Ureter (tissue), 1 donor: ENCODE measurements around the gene UBE2N. TPM values are rescaled to one million over a fixed set of nuclear protein-coding genes. Genes with fewer than 3 reads are reported as not detected.
"Not testable (repeated sequence)": the region's sequence is repeated elsewhere in the genome, so short reads cannot be mapped to it uniquely, and the experiment has no call there.

Source experiments
- DNase-seq: peaks from one replicate; pipeline ENCODE4 v3.0.0-alpha.2; 2020; ENCODE audit warnings: low spot score
- total RNA-seq: library from RNA; stranded (reverse); gene quantifications from one replicate; pipeline ENCODE4 v1.2.4, GENCODE V29; 2023
- donor health status: DM: yes; HTN: yes; CAD: no.

UBE2N gene
- total RNA-seq, 1 donor from 2014 or later = 133 TPM

DNA sequence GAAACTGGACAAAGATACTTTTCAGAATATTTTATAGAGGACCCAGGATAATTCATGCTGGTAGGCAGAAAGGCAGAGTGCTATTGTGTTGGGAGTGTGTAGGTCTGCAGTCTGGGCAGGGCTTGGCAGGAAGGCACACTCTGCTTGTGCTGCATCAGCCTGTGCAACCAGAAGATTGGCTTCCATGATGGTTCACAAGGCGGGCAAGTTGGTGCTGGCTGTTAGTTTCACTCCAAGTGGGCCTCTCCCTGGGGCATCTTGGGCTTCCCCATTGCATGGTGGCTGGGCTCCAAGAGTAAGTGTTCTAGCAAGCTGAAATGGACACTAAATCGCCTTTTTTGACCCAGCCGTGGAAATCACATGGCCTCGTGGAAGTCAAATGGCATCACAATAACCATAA is 1.8 kb upstream of the UBE2N start:
- no peak for DNase-seq

DNA sequence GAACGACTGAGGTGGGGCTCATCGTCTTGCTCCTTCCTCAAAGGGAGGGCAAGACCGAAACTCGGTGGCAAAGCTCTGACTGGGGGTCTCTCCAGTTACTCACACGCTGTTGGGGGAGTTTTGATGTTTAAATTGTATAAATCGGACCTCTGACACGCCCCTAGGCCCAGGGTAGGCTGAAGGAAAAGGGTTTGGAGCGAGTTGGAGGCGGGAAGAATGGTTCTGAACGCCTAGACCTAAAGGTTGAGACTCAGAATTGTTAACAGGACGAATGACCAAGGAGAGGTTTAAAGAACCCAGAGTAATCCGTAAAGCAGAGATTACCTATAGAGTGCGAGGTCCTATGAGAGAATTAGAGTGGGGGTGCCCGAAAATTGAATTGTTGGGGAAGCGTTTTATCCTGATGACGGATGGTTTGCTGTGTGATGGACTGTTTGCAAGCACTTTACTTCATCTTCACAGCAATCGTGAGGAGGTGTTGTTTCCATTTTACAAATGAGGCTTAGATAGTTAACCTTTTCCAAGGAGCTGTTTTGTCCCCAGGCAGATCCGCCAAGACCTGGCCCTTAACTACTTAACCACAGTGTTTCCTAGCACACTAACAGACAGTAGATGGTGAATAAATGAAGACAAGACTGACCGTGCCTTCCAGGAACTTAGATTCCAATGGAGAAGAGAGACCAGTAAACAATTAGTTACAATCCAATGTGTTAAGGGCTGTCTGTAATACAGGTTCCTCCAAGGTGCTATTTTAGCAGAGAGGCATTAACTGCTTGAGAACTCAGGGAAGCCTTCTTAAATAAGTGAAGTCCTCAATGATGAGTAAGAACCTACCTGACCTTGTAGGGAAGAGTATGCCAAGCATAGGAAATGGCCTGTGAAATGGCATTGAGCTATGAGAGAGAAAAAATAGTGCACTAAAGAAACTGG is 929 bp upstream of the UBE2N start:
- DNase-seq = no peak

DNA sequence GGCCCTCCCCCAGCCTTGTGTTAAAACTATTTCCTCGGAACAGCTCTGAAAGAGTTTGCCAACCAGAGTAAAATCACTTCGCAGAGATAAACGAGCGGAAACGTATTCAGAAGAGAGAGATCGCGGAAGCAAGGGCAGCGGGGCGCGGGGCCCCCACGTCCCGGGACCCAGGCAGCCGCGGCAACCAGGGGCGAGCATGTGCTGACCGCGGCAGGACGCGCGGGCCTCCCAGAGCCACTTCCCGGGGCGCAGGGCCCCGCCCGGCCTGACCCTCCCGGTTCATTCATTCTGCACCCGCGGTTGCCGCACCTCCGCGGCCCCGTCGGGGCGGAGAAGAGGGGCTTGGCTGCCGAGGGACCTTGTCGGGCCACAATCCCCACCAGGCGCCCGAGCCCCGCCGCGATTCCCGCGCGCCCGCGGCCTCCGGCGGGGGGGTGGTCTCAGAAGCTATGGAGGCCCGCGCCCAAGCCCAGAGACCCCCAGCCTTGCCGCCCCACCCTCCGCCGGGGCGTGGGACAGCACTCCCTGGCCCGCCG is 598 bp downstream of the UBE2N start:
- DNase-seq = no peak

DNA sequence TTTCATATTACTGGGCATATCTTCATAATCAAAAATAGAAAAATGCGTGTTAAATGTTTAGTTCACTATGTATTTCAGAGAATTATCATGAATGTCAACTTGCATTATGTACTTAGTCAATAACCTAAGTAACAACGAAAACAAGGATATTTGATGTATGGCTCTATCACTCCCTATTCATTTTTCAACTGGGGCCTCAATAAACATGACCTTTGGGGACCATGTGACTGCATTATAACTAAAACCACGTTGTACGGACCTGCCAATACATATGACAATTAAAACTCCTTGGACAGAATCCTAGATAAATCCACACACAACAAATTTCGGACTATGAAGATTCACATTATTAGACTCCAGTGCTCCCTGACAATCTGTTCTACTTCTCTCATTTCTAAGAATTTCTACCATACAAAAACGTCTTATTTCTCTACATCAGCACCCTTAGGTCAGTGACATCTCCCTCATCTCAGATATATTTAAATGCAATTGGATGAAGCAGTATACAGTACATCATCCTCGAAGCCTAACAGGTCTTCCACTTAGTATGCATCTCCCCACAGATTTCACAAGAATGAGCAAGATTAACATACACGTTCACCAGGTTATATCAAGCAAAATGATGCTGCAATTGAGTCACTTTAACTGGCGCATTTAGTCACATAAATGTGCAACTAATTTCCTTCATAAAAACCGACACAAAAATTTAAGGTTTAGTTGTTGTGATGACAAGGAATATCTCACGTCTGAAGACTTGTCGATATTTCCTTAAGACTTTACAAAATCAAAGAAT is 1.5 kb downstream of the UBE2N start:
- no peak for DNase-seq

DNA sequence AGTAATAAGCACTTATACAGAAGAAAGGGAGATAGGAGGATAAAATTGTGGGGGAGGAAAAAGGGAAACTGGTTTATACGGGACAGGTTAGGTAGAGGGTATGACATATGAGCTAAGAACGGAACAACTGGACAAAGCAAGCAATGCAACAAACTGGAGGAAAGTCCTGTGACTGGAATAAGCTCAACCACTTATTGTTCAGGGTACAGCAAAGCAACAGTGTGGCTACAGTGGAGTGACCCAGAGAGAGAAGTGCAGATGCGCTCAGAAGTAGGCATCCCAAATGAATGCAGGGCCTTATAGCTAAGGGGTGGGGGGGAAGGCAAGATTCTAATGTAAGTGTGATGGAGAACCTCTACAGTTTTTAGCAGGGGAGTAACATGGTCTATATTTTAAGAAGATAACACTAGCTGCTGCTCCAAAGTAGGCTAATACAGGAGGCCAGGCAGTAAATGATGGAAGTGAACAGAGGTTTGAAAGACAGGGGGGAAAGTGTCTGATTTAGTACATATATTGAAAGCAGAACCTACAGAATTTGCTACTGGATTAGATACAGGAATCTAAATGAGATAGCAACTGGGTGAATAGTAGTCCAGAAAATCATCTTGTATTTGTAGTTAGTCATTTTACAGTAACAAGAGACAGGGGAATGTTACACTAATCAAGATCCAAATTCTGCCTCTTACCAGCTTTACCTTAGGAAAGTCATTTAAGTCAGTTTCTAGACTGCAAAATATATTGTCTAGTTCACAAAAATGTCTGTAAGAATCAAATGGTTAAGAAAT is 3.3 kb downstream of the UBE2N start:
- no peak for DNase-seq

DNA sequence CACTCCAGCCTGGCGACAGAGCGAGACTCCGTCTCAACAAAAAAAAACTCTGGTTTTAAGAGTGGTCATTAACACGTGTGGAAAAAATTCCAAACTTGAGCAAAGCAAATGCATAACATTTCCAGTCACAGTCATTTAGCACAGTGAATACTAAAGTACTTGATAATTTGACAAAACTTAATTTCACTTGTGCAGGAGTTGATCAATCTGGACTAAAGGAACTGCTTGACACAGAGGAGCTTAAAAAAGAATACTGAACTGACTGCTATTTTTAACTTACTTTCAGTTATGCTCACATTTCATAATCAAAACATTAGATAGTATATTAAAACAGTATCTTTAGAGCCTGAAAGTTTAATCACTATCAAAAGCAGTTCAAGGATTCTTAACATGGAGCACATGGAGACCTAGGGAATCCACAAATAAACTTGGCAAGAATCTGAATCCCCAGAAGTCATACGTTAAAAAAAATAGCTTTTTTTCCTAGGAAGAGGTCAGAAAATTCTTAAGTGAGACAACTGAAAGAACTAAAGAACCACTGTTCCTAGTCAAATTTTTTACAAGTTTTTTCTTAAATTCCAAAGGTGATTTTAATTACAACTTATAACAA is 7.4 kb downstream of the UBE2N start:
- no peak for DNase-seq

DNA sequence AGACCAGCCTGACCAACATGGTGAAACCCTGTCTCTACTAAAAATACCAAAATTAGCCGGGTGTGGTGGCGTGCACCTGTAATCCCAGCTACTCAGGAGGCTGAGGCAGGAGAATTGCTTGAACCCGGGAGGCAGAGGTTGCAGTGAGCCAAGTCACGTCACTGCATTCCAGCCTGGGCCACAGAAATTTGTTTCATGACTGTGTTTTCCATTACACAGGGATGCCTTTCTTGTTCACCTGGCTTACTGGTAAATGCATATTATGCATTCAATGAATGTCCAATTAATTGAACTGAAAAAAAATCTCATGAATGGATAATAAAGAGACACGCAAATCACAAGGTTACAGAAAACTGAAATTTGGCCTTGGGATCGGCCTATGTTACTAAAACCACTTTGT is 9.7 kb downstream of the UBE2N start:
- not testable (repeated sequence) for DNase-seq

DNA sequence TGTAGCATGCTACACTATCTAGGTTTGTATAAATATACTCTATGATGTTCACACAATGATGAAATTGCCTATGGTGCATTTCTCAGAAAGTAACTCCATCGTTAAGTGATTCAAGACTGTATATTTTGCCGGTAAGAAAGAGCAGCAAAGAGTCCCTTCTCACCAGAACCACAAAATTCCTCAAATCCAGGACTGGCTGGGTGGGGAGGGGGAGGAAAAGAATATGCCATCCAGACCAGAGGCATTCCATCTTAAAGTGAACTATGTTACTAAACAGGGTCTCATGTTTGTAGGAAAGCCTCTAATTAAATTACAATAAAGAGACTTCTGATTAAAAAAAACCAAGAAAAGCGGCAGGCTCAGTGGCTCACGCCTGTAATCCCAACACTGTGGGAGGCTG is 11.5 kb downstream of the UBE2N start:
- no peak for DNase-seq

DNA sequence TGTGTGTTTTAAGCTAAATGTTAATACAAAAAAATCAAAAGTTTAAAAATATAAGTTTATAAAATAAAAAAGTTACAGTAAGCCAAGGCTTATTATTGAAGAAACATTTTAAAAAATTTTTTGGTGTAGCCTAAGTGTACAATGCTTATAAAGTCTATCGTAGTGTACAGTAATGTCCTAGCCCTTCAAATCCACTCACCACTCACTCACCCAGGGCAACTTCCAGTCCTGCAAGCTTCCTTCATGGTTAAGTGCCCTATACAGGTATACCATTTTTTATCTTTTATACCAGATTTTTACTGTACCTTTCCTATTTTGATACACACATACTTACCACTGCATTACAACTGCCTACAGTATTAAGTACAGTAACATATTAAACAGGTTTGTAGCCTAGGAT is 11.9 kb downstream of the UBE2N start:
- no peak for DNase-seq

DNA sequence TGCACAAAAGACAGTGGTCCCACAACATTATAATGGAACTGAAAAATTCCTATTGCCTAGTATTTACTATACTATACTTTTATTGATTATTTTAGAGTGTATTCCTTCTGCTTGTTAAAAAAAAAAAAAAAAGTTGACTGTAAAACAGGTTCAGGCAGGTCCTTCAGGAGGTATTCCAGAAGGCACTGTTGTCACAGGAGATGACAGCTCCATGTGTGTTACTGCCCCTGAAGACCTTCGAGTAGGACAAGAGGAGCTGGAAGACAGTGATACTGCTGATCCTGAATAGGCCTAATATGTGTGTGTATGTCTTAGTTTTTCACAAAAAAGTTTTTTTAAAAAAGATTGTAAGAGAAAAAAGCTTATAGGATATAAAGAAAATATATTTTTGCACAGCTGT is 12.3 kb downstream of the UBE2N start:
- DNase-seq = no peak

DNA sequence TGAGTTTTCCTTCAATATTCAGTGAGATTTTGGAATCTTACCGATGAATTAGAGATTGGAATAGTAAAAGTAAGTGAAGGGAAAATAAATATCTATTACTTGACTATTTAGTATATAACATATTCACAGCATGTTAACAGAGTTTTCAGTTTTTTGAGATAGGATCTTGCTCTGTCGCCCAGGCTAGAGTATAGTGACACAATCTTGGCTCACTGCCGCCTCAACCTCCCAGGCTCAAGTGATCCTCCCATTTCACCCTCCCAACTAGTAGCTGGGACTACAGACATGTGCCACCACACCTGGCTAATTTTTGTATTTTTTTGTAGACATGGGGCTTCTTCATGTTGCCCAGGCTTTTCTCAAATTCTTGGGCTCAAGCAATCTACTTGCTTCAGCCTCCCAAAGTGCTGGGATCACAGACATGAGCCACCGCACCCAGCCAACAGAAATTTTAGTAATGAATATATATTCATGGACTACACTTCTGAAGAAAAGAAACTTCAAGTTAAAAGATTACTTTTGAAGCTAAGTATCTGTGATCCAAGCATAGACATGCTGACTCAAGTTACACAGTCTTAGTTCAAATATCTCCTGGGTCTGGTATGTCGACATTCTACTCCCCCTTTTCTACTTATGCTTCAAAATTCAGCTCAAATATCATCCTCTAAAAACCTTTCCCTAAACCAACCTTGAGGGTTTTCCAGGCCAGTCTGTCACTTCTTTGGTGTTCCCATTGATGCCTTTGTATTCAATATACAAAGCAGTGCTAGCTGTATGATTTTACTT is 13.8 kb downstream of the UBE2N start:
- DNase-seq = no peak

DNA sequence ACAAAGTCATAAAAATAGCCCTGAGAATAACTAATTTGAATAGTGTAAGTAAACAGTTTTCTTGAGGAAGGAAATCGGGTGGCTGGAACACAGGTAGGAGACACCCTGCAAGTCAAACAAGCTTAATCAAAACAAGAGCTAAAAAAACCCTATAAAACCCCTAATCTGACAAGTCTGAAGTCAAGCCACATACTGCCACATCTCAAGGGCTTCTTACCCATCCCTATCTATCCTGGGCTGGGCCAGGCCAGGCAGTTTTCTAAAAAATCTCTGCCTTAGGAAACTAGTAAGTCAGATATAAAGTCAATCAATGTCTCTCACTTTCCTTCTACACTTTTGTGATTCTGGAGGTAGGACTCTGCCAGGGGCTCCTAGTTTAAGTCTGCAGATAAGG is 15.3 kb downstream of the UBE2N start:
- no peak for DNase-seq

DNA sequence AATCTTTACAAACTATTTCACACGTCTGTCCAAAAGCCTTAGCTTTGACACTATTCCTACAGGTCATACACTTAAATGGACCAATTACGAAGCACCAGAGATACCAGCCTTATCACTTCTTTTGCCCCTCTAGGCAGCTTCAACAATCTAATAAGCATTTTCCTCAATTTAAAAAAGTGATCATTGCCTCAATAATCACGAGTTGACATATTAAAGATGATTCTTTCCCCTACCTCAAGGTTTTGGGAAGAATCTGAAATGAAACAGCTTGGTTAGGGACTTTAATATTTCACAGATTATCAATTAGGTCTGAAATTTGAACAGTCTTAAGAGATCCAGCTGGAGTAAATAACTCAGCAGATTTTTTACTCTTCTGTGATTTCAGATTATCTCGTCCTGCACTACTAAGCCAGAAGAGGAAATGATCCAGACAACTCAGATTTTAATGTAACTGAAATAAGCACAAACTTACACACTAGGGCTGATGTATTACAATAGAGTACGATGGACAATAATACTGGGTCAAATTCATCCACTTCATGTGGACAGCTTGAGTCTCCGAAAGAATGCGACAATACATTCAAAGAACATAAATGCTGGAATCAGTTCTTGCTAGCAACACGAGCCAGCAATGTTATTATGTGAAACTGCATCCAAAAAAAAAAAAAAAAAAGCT is 15.9 kb downstream of the UBE2N start:
- no peak for DNase-seq

DNA sequence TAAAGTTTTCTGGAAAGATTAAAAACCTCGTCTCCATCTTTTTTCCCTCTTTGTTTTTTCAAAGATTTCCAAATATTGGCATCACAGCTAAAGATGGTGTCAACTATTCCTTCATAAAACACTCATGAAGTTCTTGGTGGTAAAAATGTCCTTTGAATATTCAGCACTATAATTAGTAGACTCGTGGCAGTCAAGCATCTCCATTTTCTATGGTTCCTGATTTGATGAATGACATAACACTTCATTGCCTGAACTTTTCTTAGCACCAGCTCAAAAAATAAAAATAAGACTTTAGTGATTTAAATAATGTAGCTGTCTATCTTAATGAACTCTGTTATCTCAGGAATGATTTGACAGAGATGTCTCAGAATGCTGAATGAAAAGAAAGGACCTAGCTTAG is 19.7 kb downstream of the UBE2N start:
- DNase-seq = no peak

DNA sequence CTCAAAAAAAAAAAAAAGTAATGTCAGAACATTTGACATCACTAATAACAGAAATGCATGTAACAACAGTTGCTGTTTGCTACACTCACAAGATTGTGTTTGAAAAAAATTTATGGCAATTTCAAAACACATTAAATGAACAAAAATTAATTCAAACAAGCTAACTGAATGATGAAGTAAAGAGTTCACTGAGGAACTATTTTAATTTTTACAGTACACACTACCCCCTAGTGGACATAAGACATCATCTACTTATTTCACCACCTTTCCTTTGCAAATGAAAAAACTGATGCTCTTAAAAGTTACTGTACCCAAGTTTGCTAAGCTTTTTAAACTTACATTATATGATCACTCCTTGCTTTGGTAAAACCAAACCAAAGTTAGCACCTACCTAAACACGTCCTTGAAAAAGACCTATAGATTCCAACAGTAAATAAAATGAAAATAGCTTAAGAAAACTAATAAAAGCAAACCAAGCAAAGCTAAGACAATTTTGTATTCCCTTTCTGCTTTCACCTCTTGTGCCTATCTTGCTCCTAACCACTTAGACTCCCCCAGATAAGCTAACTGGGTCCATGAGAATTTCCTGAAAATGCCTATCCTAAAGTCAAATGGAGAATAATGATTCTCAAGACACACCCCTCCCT is 22.2 kb downstream of the UBE2N start:
- no peak for DNase-seq

DNA sequence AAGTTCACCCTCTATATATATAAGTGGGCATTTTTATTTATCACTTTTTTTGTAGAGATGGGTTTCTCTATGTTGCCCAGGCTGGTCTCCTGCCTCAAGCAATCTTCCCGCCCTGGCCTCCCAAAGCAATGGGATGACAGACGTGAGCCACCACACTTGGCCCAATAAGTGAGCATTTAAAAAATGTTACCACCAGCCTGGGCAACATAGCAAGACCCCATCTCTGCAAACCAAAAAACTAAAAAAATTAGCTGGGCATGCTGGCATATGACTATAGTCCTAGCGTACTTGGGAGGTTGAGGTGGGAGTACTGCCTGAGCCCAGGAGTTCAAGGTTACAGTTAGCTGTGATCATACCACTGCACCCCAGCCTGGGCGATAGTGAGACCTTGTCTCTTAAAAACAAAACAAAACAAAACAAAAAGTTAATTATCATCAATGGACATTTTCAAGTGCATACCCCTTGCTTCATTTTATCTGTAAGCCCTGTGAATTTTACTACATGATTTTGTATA is 23.7 kb downstream of the UBE2N start:
- DNase-seq = no peak

DNA sequence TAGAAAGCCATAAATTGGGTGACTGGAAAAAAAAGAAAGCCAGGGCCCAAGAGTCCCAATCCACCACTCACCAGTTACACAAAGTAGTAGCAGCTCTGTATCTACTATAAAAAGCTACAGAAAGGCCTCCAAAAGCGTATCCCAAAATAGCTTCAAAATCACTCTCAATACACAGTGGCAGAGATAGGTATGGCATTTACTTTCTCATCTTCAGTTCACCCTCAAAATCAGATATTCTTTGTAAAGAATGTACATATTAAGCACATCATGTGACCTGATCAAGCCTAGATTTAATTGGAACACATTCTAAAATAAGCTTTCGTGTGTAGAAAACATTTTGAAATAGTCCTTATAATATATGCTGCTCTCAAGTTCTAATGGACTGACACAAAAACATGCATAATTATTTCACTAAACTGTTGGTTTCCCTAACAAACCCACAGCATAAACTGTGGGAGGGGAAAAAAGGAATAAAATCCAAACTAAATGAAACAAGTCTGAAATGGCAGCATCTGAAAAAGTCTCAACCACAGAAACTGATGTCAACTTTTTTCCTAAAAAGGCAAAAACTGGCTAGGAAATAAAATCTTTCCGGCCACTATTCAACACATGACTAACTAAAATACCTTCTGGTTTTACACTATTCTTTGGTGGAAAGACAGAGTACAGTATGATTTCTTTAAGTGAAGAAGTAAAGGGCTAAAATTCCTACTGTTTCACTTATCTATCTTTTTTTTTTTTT is 25.9 kb downstream of the UBE2N start:
- no peak for DNase-seq

DNA sequence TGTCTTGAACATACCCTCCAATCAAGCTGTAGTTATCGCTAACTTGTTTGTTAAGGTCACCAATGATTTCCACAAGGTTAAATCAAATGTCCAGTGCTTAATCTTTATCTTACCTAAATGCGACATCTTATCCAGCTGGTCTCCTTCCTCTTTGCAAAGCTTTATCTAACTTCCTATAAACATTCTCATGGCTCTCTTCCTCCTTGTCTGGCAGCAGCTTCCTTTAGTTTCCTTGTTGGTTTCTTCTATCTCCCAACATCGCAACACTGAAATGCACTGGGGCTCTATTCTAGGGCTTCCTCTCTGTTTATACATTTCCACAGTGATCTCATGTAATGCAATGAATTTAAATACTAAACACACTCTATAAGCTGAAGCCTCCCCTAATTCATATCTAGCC is 28.7 kb downstream of the UBE2N start:
- no peak for DNase-seq

DNA sequence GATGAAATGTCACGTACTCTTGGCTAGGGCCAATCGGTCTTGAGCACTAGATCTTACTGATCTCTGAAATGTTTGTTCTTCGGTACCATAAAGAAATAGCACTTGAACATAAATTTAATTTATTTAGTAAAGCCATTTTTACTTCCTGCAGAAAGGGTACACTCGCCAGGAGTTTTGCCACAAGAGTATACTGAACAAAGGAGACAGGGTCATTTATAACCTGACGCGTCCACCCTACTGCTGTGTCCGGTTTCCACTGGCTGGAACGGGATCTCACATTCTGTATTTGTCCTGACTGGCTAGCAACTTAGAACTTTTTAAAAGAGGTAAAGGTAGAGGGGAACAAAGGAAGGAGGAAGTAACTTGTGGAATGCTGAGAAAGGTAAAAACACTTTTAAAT is 29.4 kb downstream of the UBE2N start:
- DNase-seq = peak; percentile 50
